Activated CD4-positive, alpha-beta T cell treated with anti-CD3 and anti-CD28 coated beads, Interleukin-2, amount 10 ng/mL, durations not matched to agents 24 days and 14 days (primary cell): ENCODE results near the gene E4F1. TPM values are rescaled to one million over a fixed set of nuclear protein-coding genes. Genes with fewer than 3 reads are reported as not detected.

Source experiments
- DNase-seq: peaks from one replicate; pipeline ENCODE4 v3.0.0; 2022
- H3K27ac Mint-ChIP-seq: one replicate; pipeline ENCODE4 v1.8.0; 2022; ENCODE audit warnings: mild to moderate bottlenecking, mixed read lengths
- H3K27me3 Mint-ChIP-seq: one replicate; pipeline ENCODE4 v1.8.0; 2022; ENCODE audit warnings: mixed read lengths
- H3K36me3 Mint-ChIP-seq: one replicate; pipeline ENCODE4 v1.8.0; 2022; ENCODE audit warnings: low read depth, mild to moderate bottlenecking, mixed read lengths
- H3K4me1 Mint-ChIP-seq: one replicate; pipeline ENCODE4 v1.8.0; 2021; ENCODE audit warnings: mixed read lengths
- H3K4me3 Mint-ChIP-seq: one replicate; pipeline ENCODE4 v1.8.0; 2022; ENCODE audit warnings: mild to moderate bottlenecking, moderate library complexity, mixed read lengths
- H3K9me3 Mint-ChIP-seq: one replicate; pipeline ENCODE4 v1.8.0; 2021; ENCODE audit warnings: mixed read lengths
- intact Hi-C: fragments of 100-400 bp; cut with micrococcal nuclease; formaldehyde crosslinking; loops from one replicate; pipeline ENCODE4 v1.15.1; 2023
- total RNA-seq: library from RNA; stranded (reverse); gene quantifications from 2 replicates; pipeline ENCODE4 v1.2.3, GENCODE V29; 2022

Gene E4F1
- total RNA-seq, result 33.4 and 34.7 TPM in 2 replicates

- DNase-seq, result peak; percentile 100
- intact Hi-C loops, result loop anchor here (1.0 to 10.0 kb wide), 6 partner anchors 8 to 311 kb away; partner anchors contain the start of genes CCNF, CEMP1, MLST8 and PDPK1
- Mint-ChIP-seq H3K4me1 (peaks cover 13% of the 10 kb centered on the region), H3K9me3 (no peaks in the 10 kb centered on the region), H3K27ac (peak within 1 kb of the TSS; percentile 79), H3K4me3 (peak within 1 kb of the TSS; percentile 85), H3K36me3 (peaks cover 5% of the 10 kb centered on the region), H3K27me3 (no peaks in the 10 kb centered on the region)
Observed at GRCh38 chr16:2223221-2223941, at the start of gene E4F1. Gene E4F1, plus strand, starts transcription at chr16:2223591. Its CDS starts 23 bp downstream, at chr16:2223614.

- H3K9me3 Mint-ChIP-seq, result no peaks in the 10 kb centered on the region
- H3K4me3 Mint-ChIP-seq, result no peak overlapping the region
- H3K36me3 Mint-ChIP-seq, result peaks cover 18% of the 10 kb centered on the region
- H3K27ac Mint-ChIP-seq, result no peak overlapping the region
- H3K4me1 Mint-ChIP-seq, result no peaks in the 10 kb centered on the region
- no peak for DNase-seq
- intact Hi-C loops, result no loop called here
- no peaks in the 10 kb centered on the region for H3K27me3 Mint-ChIP-seq
Observed at GRCh38 chr16:2173916-2174315, 49.5 kb upstream of the E4F1 start.

GRCh38 chr16:2174396-2175131 is 48.8 kb upstream of the E4F1 start:
- H3K27me3 Mint-ChIP-seq, result no peaks in the 10 kb centered on the region
- no peak overlapping the region for H3K4me3 Mint-ChIP-seq
- no peak for DNase-seq
- no peak overlapping the region for H3K27ac Mint-ChIP-seq
- H3K4me1 Mint-ChIP-seq, result no peaks in the 10 kb centered on the region
- no peaks in the 10 kb centered on the region for H3K9me3 Mint-ChIP-seq
- peaks cover 18% of the 10 kb centered on the region for H3K36me3 Mint-ChIP-seq
- intact Hi-C loops, result no loop called here

- intact Hi-C loops, result no loop called here
- peaks cover 18% of the 10 kb centered on the region for H3K36me3 Mint-ChIP-seq
- DNase-seq, result no peak
- H3K27ac Mint-ChIP-seq, result no peak overlapping the region
- no peaks in the 10 kb centered on the region for H3K4me1 Mint-ChIP-seq
- no peak overlapping the region for H3K4me3 Mint-ChIP-seq
- H3K9me3 Mint-ChIP-seq, result no peaks in the 10 kb centered on the region
- no peaks in the 10 kb centered on the region for H3K27me3 Mint-ChIP-seq
Observed at GRCh38 chr16:2175454-2175853, 47.9 kb upstream of the E4F1 start.

GRCh38 chr16:2176047-2176446 is 47.3 kb upstream of the E4F1 start:
- no peaks in the 10 kb centered on the region for H3K27me3 Mint-ChIP-seq
- no peaks in the 10 kb centered on the region for H3K4me1 Mint-ChIP-seq
- H3K4me3 Mint-ChIP-seq, result no peak overlapping the region
- intact Hi-C loops, result no loop called here
- no peak for DNase-seq
- H3K9me3 Mint-ChIP-seq, result no peaks in the 10 kb centered on the region
- H3K27ac Mint-ChIP-seq, result no peak overlapping the region
- peaks cover 18% of the 10 kb centered on the region for H3K36me3 Mint-ChIP-seq

GRCh38 chr16:2177101-2177500 is 46.3 kb upstream of the E4F1 start:
- no peak for DNase-seq
- Mint-ChIP-seq H3K4me3 (no peak overlapping the region), H3K27ac (no peak overlapping the region), H3K36me3 (peaks cover 15% of the 10 kb centered on the region), H3K9me3 (no peaks in the 10 kb centered on the region), H3K4me1 (no peaks in the 10 kb centered on the region), H3K27me3 (no peaks in the 10 kb centered on the region)
- intact Hi-C loops, result no loop called here

- no peak for DNase-seq
- H3K9me3 Mint-ChIP-seq, result no peaks in the 10 kb centered on the region
- H3K27me3 Mint-ChIP-seq, result no peaks in the 10 kb centered on the region
- no peak overlapping the region for H3K27ac Mint-ChIP-seq
- intact Hi-C loops, result no loop called here
- H3K36me3 Mint-ChIP-seq, result peaks cover 15% of the 10 kb centered on the region
- no peaks in the 10 kb centered on the region for H3K4me1 Mint-ChIP-seq
- H3K4me3 Mint-ChIP-seq, result no peak overlapping the region
Observed at GRCh38 chr16:2177561-2177960, 45.8 kb upstream of the E4F1 start.

GRCh38 chr16:2178321-2179106 is 44.9 kb upstream of the E4F1 start:
- Mint-ChIP-seq H3K4me1 (no peaks in the 10 kb centered on the region), H3K4me3 (no peak overlapping the region), H3K9me3 (no peaks in the 10 kb centered on the region), H3K27me3 (no peaks in the 10 kb centered on the region), H3K27ac (no peak overlapping the region), H3K36me3 (peaks cover 12% of the 10 kb centered on the region)
- intact Hi-C loops, result no loop called here
- peak; percentile 76 for DNase-seq

GRCh38 chr16:2179107-2179501 is 44.3 kb upstream of the E4F1 start:
- DNase-seq, result no peak
- H3K27ac Mint-ChIP-seq, result no peak overlapping the region
- intact Hi-C loops, result no loop called here
- no peaks in the 10 kb centered on the region for H3K4me1 Mint-ChIP-seq
- H3K9me3 Mint-ChIP-seq, result no peaks in the 10 kb centered on the region
- no peak overlapping the region for H3K4me3 Mint-ChIP-seq
- no peaks in the 10 kb centered on the region for H3K27me3 Mint-ChIP-seq
- peaks cover 9% of the 10 kb centered on the region for H3K36me3 Mint-ChIP-seq

- no peaks in the 10 kb centered on the region for H3K9me3 Mint-ChIP-seq
- intact Hi-C loops, result no loop called here
- DNase-seq, result no peak
- no peaks in the 10 kb centered on the region for H3K27me3 Mint-ChIP-seq
- no peak overlapping the region for H3K4me3 Mint-ChIP-seq
- no peaks in the 10 kb centered on the region for H3K4me1 Mint-ChIP-seq
- no peak overlapping the region for H3K27ac Mint-ChIP-seq
- peaks cover 4% of the 10 kb centered on the region for H3K36me3 Mint-ChIP-seq
Observed at GRCh38 chr16:2179576-2179975, 43.8 kb upstream of the E4F1 start.

- Mint-ChIP-seq H3K27ac (no peak overlapping the region), H3K27me3 (no peaks in the 10 kb centered on the region), H3K9me3 (no peaks in the 10 kb centered on the region), H3K4me1 (no peaks in the 10 kb centered on the region), H3K36me3 (peaks cover 2% of the 10 kb centered on the region), H3K4me3 (no peak overlapping the region)
- intact Hi-C loops, result no loop called here
- DNase-seq, result no peak
Observed at GRCh38 chr16:2180461-2180860, 42.9 kb upstream of the E4F1 start.

- H3K4me3 Mint-ChIP-seq, result no peak overlapping the region
- H3K9me3 Mint-ChIP-seq, result no peaks in the 10 kb centered on the region
- intact Hi-C loops, result no loop called here
- H3K27ac Mint-ChIP-seq, result no peak overlapping the region
- H3K4me1 Mint-ChIP-seq, result no peaks in the 10 kb centered on the region
- no peak for DNase-seq
- peaks cover under 1% of the 10 kb centered on the region for H3K36me3 Mint-ChIP-seq
- H3K27me3 Mint-ChIP-seq, result no peaks in the 10 kb centered on the region
Observed at GRCh38 chr16:2180962-2181923, 42.1 kb upstream of the E4F1 start.

- intact Hi-C loops, result no loop called here
- H3K27ac Mint-ChIP-seq, result no peak overlapping the region
- H3K4me1 Mint-ChIP-seq, result no peaks in the 10 kb centered on the region
- no peaks in the 10 kb centered on the region for H3K9me3 Mint-ChIP-seq
- no peaks in the 10 kb centered on the region for H3K36me3 Mint-ChIP-seq
- no peaks in the 10 kb centered on the region for H3K27me3 Mint-ChIP-seq
- no peak overlapping the region for H3K4me3 Mint-ChIP-seq
- DNase-seq, result no peak
Observed at GRCh38 chr16:2181952-2182351, 41.4 kb upstream of the E4F1 start.
